HG02870 (cell line): ENCODE data around the gene RBBP8NL.

Source experiments
- ATAC-seq: cut with Tn5 transposase; IDR thresholded peaks from one replicate; pipeline ENCODE4 v1.9.1; 2021; ENCODE audit warnings: mild to moderate bottlenecking, moderate library complexity; ENCODE audit not compliant: unreplicated experiment

The RBBP8NL gene

DNA sequence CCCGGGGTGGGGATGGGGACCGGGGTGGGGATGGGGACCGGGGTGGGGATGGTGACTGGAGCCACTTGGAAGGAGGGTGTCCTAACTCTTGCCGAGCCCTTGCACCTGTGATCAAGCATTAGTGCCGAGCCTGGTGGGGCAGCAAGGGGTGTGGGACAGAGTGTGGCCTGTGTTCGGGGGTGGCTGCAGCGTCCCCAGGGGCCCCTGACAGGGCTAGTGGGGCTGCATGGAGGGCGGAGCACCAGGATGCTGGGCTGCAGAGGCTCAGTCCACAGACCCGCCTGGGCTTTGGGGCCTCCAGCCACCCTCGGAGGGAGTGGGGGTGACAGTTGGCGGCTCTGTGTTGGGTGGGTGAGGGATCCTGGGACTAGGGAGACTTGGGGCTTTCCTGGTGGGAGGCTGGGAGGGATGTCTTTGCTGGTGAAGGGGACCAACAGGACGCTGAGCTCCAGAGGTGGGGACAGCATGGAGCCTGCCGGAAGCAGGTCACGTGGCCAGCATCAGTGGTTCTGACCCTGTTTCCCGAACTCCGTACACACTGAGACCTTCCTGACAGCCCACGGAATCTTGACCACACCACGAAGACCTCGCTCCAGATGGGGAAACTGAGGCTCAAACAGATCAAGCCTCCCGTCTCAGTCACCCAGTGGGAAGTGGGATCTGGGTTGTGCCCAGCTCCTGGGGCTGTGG lies 4.6 kb downstream of the RBBP8NL start:
- ATAC-seq, result no peak

DNA sequence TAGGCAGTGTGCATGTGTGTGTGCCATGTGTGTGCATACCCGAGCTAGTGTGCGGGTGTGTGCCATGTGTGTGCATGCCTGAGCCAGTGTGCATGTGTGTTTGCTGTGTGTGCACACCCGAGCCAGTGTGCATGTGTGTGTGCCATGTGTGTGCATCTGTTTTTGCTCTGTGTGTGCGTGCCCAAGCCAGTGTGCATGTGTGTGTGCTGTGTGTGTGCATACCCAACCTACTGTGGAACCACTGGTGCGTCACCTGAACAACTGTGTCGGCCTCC lies 5.7 kb downstream of the RBBP8NL start:
- no peak for ATAC-seq

DNA sequence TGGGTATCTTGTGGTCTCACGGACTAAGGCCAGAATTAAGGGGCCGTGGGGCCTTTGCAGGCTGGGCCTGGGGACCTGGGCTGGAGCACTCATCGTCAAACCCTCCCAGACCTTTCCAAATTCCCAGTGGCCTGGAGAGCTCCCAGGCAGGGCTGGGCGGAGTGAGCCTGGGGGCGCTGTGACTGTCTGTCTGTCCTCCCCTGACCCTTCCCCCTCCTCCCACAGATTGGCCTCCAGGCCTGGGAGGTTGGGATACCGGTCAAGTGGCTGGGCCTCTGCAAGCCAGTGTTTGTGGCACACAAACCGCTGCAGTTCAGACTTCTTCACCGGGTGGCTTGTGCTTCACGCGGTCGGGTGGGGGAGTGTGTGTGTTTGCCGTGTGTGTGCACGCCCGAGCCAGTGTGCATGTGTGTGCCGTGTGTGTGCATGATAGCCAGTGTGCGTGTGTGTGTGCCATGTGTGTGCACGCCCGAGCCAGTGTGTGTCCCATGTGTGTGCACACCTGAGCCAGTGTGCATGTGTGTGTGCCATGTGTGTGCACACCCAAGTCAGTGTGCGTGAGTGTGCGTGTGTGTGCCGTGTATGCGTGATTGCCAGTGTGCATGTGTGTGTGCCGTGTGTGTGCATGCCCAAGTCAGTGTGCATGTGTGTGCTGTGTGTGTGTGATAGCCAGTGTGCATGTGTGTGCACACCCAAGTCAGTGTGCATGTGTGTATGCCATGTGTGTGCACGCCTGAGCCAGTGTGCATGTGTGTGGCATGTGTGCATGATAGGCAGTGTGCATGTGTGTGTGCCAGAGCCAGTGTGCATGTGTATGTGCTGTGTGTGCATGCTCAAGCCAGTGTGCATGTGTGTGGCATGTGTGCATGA lies 6.3 kb downstream of the RBBP8NL start:
- no peak for ATAC-seq

DNA sequence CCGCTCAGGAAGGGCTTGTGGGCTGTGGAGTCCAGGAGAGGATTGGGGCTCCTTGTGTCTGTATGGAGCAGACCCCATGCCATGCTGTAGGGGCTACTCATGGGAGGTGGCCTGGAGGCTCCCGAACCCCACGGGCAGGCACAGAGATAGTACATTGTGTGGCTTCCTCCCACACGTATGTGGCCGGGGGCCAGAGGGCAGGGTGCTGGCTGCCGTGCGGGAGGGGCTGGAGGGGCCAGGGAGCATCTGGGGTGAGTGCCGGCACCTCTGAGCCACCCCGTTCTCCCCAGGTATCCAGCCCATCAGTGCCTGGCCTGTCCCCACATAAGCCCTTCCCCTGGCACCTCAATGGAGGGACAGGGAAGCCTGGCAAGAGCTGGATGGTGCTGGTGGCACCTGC lies 7.6 kb downstream of the RBBP8NL start:
- no peak for ATAC-seq

DNA sequence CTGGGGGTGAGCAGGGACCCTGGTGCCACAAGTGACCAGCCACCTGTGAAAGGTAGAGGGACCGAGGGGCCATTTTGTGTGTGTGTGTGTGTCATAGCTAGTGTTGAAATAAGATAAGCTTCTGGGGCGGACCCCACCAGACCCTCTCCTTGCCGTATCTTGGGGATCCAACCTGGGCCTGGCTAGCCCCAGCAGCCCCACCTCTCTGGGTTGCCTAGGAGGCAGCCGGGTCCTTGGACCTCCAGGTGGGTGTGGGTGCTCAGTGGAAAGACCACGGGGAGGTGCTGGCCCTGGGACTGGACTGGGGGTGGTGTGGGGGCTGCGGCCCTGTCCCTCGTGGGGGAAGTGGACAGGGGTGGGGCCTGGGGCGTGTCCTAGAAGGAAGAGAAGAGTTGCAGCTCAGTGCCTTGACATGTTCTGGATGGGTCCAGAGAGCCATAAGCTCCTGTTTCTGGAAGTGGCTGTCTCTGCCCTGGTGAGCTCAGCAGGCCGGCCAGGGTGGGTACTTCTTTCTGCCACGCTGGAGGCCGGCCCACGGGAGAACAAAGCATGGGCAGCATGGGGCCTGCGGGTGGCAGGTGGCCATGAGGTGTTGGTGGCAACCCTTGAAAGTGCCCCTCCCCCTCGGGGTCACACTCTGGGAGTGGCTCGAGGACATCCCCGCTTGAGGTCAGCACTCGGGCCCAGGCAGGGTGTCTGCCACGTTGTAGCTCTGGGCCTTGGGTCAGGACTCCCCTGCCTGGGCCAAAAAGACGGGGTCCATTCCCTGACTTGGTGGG lies 8.4 kb downstream of the RBBP8NL start:
- ATAC-seq, result no peak

DNA sequence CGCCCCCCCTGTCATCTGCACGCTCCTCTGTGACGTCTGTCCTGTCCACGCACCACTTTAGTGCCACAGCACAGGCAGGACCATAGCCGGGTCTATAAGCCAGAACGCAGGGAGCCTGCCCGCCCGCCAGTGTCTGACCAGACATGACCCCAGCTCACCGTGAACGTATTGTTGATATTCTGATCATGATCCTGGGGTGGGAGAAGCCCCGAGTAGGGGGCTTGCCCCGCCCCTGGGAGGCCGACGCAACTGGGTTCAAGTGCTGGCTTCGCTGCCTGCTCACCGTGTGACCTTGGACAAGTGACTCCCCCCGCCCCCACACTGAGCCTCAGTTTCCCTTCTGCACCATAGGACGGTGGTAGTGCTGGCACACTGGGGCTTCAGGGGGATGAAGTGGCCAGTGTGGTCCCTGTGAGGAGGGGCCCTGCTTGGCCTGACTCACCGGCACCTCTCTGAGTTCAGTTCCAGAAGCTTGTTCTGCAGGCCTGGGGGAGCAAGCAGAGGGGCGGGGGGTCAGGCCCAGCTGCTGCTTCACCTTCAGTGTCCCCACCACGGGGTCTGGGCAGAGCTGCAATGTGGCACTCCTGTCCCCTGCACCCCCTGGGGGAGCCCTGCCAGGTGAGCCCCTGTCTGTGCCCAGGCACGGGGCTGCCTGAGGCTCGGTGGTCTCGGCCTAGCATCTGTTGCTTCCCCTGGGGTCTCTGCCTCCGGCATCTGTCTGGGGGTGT lies 9.2 kb downstream of the RBBP8NL start:
- ATAC-seq, result no peak

DNA sequence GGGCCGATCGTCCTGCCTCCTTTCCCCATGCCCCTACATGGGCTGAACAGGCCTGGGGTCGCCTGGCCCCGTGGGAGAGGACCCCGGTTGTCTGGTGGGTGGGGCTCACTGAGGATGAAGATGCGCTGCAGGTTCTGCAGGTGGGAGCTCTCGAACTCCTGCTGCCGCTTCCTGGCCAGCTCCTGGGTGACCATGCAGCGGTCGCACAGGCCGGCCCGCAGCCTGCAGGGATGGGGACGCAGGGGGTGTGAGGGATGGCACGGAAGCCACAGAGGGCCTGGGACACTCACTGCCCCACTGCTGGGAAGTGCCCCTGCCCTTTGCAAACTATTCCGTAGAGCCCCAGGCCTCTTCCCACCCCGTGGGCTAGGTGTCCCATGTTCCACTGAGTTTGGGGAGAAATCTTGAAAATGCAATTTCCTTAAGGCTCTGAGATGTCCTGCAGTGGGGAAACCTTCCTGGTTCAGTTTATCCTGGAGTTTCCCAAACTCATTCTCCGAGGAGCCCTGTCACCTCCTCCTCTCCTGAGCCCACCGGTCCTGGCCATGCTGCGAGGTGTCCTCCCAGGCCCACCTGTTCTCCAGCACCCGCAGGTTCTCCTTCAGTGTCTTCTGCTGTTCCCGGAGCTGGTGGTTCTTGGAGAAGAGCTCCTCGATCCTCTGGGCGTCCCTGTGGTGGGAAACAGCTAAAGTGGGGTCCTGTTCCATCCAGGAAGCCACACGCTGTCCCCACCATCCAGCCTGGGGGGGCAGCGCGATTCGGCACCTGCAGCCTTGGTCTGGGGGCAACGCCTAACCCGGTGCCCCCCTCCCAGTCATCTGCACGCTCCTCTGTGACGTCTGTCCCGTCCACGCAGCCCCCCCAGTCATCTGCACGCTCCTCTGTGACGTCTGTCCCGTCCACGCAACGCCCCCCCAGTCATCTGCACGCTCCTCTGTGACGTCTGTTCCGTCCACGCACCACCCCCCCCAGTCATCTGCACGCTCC lies 10.4 kb downstream of the RBBP8NL start:
- no peak for ATAC-seq

DNA sequence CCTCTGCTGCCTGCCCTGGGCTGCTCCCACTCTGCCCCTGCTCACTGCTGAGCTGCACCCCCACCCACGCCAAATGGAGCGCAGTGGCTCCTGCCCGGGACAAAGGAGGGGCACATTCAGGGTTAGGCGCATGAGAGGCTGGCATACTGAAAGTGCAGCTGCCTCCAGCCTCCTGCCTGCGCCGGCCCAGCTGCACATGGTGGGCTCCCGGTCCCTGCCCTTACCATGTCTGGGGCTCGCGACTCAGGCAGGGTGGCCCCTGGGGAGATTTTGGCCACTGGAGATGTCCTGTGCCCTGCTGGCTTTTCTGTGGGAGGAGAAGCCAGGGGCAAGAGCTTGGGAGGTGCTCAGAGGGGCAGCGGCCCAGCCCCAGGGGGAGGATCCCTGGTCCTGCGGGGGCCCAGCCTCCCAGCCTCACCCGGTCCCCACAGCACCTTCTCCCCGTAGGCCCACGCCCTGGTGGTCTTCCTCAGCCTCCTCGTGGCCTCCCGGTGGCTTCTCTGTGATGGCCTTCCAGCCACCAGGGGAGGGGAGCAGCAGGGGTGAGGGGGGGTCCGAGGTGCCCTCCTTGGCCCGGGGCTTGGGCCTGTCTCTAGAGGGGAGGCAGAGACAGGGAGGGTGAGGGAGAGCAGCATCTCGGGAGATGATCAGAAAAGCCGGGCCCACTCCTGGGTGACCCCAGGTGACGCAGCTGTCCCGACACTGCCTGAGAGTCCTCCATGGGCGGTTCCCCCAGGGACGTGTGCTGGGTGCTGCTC lies 11.8 kb downstream of the RBBP8NL start:
- no peak for ATAC-seq

DNA sequence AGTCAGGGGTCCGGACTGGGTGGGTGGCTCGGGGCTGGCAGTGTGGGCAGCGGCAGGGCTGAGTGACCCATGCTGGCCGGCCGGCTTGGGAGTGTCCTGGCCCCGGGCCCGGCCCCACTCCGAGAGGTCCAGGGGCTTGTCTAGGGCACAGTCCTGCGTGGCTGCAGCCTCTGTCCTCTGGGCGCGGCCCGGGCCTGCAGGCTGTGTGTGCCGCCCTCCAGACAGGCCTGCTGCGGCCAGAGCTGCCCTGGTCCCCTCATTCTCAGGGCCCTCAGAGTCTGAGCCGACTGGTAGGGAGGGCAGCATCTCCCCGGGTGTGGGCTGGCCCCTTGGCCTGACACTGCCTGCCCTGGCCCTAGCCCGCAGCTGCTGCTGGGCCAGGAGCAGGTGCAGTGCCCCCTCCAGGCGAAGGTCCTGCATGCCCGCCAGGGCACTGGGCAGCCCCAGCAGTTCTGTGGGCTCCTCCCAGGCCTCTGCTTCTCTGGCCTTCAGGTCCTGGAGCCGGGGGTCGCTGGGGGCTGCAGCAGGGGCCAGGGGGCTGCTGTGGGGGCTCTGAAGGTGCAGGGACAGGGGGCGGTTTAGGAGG lies 13.3 kb downstream of the RBBP8NL start:
- no peak for ATAC-seq

DNA sequence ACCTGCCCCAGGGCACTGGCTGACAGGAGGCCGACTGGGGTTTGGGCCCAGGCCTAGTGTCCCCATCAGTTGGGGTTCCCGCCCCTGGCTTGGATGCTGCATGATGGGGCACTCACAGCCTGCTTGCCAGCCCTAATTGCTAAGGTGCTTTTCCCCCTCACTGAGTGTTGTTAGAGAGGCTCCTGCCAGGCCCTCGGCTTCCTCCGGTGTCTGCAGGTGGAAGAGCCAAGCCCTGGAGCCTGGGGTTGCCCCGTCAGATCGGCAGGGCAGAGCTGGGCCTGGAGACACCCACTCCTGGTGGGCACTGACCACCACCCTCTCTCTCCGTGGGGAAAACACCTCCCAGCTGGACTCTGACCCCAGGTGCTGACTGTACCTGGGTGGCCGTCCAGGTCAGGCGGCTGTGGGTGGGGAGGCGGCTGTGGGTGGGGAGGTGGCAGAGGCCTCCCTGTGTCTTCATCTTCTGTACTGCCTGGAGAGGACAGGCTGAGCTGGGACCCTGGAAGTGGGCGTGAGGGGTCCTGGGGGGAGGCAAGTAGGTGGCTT lies 14.2 kb downstream of the RBBP8NL start:
- no peak for ATAC-seq

DNA sequence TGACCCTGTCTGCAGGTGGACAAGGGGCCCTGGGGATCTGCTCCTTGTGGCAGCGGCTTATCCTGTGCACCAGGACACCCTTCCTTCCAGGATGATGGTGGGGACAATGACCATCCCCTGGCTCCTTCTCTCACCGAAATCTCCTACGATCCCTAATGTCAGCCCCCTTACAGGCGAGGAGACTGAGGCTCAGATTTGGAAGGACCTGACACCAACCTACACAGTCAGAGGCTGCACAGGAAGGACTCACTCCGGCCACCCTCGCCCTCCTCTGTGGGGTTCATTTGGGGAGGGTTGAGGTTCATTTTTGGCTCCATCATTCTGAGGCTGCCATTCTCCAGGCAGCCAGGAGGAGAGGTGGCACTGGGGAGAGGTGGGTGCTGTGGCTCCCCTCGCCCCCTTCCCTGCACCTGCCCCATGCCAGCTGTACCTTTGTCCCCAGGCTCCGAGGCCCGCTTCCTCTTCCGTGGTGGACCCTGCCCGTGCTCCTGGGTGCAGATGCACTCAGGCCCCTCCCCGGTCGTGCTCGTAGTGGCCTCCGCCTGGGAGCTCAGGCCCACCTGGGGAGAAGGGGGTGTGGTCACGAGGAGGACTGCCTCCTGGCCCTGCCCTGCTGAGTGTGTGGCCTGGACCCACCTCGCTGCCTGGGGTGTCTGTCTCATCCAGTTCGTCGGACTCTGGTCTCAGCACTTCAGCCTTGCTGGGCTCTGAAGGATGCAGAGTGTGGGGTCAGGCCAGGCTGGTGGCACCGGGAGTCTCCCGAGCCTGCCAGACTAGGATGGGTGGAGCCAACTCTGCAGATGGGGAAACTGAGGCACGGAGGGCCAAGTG lies 14.9 kb downstream of the RBBP8NL start:
- ATAC-seq, result no peak

DNA sequence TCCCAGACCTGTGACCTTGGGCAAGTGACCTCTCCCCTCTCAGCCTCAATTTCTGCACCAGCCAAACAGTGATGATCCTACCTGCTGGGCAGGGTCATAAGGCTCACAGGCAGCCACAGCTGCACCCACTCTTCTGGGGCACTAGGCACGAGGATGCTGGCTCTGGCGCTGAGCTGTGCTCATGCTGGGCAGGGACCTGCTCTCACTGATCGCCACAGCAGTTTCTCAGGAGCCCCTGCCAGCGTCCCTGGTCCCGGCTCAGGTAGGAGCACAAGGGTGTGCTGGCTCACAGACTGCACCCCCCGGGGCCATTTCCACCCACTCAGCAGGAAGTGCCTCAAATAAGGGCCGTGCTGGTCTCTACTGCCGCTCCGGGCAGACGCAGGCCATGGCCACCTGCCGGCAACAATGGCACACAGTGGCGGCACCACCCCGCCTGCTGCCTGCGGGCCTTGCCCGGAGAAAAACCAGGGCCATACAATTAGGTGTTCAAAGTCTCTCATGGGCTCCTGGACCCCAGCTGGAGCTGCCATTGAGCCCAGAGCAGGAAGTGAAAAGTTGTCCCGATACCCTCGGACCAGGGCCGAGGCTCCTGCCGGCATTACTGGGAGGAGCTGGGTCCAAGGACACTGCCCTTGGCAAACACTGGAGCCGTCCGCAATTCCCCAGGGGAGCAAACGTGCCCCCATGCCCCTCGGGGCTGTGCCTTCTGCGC lies 15.7 kb downstream of the RBBP8NL start:
- no peak for ATAC-seq

DNA sequence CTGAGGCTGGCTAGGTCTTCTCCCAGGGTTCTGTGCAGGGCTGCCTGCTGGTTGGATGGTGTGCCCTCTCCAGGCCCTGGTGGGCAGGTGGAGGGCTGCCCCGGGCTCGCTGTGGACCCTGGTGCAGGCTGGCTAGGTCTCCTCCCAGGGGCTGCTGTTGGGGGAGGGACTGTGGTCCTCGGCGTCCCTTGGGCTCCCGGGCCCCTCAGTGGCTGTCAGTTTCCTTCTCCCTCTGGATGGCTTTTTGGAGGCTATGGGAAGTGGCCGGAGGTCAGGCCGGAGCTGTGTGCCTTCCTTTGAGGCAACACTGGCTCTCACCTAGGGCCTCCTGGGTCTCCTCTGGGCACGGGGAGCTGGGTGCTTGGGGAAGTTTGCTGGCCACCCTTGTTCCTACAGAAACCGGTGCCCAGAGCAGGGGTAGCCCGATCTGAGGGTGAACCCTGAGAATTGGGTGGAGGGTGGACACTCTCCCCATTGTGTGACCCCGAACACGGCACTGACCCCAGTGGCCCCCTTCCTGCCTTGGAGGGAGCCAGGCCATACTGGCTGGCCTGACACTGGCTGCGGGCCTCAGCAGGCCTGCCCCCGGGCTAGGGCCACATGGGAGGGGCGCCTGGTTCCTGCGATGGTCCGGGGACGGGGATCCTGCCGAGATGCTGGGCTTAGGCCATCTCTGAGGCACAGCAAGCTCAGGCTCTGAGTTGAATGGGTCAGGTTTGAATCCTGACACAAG lies 16.4 kb downstream of the RBBP8NL start:
- no peak for ATAC-seq

DNA sequence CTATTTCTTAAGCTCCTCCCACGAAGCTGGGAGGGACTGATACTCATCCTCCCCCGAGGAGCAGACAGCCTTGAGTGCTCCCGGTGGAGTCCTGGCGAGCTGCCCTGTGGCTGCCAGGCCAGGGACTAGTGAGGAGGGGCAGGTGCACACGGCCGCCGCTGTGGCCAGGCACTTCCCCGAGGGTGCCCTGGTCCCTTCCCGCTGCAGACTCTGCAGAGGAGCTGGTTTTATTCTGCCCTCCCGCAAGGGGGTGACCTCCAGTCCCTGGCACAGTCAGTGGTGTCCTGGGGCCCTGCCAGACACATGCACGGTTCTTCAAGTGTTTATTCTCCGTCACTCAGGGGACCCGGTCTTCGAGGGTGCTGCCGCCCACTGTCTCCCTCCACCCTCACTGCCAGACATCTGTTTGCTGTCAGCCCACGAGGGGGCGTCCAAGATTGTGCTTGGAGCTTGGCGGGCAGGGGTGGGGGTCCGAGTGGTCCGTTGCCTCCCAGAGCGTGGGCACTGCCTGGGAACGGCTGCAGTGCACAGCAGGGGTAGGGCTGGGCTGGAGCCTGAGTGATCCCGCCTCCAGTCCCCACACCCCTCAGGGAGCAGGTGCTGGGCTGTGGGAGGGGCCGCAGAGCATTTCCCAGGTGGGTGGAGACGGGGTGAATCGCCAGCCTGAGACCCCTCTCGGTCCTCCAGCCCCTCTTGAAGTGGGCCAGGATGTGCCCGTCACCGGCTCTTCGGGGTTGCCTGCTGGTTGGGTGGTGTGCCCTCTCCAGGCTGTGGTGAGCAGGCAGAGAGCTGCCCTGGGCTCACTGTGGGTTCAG lies 17.2 kb downstream of the RBBP8NL start:
- ATAC-seq, result no peak

DNA sequence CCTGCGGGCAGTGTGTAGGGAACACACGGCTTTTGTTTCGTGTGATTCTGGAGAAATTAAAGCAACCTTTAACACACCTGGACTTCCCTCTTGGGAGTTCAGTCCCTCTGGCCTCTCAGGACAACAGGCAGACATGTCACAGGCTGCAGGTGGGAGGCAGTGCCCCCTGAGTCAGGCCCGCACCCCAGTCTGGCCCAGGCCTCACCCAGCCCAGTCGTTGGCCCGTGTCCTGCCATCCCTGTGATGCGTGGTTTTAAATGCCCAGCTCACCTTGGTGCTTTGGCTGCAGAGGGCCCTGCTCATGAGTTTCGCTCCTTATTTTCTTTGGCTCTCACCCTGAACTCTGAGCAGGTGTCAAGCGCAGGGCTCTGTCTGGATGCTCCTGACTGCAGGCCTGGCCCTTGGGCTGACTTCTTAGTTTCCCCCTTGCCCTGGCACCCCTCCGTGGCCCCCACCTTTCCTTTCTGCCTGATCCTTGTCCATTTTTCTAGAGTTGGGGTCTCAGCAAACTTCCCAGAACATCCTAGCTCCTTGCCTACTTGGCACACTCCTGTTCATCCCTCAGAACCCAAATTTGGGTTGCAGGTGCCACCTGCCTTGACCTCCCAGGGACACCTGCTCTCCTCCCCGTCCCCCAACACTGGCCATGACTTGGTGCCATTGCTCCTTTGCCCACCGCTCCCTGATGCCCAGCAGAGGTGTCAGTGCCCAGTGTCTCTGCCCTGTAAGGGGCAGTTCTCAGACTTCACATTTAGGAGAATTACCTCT lies 18.1 kb downstream of the RBBP8NL start:
- no peak for ATAC-seq
